GF-D8 (cell line): ENCODE data around the gene NOXRED1.
"Not testable (repeated sequence)": the region's sequence is repeated elsewhere in the genome, so short reads cannot be mapped to it uniquely, and the experiment has no call there.

ENCODE experiments used
- DNase-seq: peaks from one replicate; lab custom pipeline; 2025; lab: John Stamatoyannopoulos, UW

NOXRED1 gene

DNA sequence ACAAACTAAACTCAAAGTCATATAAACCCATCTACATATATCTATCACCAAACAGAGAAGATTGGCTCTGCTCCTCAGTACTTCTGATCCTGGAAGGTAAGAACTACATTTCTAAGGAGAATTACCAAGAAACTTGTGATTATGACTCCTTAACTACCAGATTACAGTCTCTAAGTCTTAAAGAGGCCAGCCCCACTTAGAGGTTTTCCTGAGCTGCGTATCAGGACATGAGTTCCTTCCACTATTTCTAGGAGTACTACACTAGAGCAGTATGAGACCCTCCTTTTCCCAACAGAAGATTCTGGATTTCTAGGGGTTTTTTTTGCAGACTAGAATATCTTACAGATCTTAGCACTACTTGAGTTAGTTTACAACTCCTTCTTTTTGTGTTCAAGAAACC, at the start of gene NOXRED1:
NOXRED1 (minus strand) TSS at position 101 of the 400 bp plus-strand sequence. CDS start 634 bp downstream, outside the sequence.
- no peak for DNase-seq

DNA sequence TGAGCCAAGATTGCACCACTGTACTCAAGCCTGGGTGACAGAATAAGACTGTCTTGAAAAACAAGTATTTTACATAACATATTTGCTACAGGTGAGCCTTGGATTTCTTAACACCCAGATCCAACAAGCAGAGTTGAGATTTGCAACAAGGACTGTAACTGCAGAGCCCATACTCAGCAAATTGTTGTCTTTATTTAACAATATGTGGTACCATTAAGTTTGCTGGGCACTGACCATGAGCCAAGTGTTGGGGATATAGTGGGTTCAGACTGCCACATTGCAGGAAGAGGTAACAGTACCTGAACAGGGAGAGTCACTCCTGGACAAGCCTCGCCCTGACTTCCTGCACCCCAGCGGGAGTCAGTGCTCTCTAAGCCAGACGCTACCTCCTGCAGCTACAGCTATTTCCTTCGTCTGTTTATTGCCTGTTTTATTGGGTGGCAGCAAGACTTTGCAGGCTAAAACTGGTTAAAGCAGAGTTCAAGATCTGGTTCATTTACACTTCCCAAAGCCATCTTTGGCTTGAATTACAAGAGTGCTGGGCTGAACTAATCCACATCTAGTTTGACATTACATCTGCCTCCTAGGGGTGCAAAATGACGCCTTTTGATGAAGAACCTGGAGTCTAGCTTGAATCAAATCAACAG, 47.0 kb upstream of the NOXRED1 start:
- no peak for DNase-seq

DNA sequence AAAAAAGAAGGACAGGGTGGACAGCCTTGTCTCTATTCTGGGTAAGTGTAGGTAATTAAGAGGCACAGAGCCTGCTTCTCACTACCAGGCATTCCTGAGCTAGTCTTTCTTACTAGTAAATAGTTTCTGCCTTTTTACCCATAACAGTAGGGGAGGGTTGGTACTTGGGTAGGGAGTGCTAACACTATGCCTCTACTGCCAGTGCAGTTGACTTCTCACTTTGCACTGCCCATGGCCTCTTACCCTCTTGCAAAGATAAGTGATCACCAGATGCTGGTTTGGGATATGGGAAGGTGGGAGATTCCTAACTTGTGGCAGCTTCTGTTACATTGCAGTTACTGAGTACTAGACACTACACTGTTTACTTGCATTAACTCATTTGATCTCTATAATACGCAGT, 46.2 kb upstream of the NOXRED1 start:
- DNase-seq: no peak

- DNase-seq: no peak
Measured at GRCh38 chr14:77469067-77469505, 45.8 kb upstream of the NOXRED1 start.

- DNase-seq: no peak
Measured at GRCh38 chr14:77467801-77468200, 44.5 kb upstream of the NOXRED1 start.

GRCh38 chr14:77459072-77459723, 35.9 kb upstream of the NOXRED1 start:
- peak; percentile 3 for DNase-seq

GRCh38 chr14:77458249-77458950, 35.1 kb upstream of the NOXRED1 start:
- DNase-seq: peak; percentile 33

DNA sequence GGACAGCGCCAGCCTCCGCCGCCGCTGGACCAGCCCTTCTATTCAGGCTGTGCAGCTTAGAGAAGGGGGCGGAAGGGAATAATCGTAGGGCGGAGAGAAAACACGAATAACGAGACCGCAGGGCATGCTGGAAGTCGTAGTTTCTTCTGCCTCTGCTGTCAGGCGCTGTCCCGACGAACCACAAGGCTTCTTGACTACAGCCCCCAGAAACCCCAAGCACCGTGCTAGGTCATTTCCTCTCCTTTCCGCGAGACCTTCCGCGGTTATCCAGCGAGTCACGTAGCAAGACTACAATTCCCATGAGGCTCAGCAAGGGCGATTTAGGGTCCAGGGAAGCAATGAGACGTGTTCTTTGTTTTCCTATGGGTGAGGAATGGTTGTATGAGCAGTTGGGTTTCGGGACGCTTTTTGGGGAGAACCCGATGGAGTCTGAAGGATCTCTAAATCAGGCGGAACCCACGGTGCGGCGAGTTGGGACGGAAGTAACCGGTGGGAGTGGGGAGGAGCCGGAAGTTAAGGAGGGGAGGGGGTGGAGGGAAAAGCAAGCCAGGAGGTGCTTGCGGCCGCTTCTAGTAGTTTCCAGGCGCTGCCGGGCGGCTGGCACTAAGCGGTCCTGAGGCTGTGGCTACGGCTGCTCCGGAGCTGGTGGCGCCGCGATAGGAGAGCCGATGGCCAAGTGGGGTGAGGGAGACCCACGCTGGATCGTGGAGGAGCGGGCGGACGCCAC, 34.4 kb upstream of the NOXRED1 start, which contains the start of the genes AHSA1 and VIPAS39:
AHSA1 (plus strand) TSS at position 572 of the 727 bp plus-strand sequence; CDS start at position 669, 97 bp downstream.
VIPAS39 (minus strand) TSS at position 80 of the 727 bp plus-strand sequence. CDS start 3,499 bp downstream, outside the sequence.
- DNase-seq: peak; percentile 92

DNA sequence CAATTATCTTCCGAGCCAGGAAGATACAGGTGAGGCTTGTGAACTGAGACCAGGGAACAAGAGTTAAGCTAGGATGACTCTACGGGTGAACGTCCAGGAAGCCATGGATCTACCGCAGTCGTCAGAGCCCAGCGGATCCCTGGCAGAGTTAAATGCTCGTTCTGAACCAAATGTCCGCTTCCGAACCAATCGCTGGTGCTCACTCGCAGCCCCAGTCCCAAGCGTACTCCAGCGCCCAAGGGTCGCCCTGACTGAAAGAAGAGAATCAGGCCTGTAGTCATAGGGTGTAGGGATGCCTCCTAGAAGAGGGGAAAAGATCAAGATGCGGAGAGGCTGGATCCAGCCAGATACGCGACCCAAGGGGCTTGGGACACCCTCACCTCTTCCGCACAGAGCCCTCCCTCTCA, 33.8 kb upstream of the NOXRED1 start:
- DNase-seq: no peak

DNA sequence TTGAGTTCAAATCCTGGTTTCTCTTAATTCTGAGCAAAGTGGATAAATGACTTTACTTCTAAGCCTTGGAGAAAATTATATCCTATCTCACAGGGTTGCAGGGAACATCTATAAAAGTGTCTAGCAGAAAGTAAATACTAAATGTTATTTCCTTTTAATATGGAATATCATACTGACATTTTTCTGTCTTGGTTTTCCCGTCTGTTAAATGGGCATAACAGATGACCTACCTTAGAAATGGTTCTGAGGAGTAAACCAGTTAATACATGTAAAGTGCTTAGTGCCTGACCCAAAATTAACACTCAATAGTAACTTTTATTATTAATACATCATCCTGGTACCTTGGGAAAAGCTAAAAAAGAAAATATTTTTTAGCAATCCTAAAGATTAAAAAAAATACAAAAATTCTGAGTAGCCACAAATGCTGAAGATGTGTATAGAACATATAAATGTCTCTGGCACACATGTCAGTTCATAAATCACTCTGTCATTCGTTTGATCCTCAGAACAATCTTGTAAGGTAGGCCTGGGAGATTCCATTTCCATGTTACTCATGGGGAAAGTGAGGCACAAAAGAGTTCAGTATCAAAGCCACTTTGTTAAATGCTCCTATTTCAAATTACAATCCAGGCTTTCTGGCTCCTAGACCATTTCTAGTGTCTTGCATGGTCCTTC, 32.8 kb upstream of the NOXRED1 start:
- no peak for DNase-seq

DNA sequence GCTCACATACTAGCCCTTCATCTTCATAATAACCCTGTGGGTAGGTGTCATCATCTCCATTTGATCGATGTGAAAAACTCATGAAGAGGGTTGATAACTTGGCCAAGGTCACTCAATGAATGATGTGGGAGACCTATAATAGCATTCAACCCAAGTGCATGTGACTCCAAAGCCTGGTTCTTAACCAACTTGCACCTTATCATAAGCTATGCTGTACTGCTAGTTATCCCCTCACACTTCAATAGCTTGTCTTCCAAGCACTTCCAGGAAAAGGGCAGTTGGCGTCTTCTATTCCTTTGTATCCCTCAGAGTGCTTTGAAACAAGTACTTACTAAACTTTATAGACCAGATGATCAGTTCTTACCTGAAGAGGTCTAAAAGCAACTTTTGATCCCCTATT, 18.9 kb upstream of the NOXRED1 start:
- no peak for DNase-seq

GRCh38 chr14:77439861-77440260, 16.5 kb upstream of the NOXRED1 start:
- DNase-seq: no peak

- DNase-seq: no peak
Measured at GRCh38 chr14:77438596-77438995, 15.3 kb upstream of the NOXRED1 start.

GRCh38 chr14:77436042-77436441, 12.7 kb upstream of the NOXRED1 start:
- DNase-seq: no peak

- no peak for DNase-seq
Measured at GRCh38 chr14:77426396-77426795, 3.1 kb upstream of the NOXRED1 start.

DNA sequence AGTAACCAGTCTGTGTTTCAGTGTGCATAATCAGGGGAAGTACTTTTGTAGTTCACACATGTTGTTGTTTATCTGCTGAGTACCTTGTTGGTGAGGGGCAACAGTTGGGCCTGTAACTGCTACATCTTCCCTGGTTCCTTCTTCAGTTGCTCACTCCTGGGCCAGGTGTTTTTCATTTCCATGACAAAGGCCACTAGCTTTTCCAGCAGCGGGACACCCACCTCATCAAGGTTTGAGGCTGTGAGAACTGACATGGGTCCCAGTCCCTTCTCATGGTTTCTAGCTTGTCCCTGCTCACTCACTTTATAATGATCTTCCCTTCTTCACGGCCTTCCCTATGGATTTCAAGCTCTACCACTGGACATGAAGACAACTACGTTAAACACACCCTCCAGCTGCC, 1.5 kb upstream of the NOXRED1 start:
- DNase-seq: no peak

DNA sequence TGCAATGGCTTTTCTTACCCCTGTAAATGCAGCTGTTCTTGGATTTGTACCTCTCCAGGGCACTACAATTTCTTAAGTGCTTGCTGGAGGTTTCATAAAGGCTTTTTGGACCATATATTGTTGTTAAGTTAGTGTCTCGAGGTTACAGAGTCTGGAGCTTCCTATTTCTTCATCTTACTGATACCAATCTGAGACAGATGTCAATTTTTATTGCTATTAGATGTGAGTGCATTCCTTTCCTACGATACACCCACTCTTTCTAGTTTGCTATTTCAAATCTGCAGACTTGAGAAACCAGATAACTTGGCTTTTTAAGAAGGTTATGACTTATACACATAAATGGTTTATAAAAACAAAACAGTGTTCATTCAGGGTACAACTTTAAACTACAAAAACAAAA, 2.1 kb downstream of the NOXRED1 start:
- DNase-seq: peak; percentile 66

DNA sequence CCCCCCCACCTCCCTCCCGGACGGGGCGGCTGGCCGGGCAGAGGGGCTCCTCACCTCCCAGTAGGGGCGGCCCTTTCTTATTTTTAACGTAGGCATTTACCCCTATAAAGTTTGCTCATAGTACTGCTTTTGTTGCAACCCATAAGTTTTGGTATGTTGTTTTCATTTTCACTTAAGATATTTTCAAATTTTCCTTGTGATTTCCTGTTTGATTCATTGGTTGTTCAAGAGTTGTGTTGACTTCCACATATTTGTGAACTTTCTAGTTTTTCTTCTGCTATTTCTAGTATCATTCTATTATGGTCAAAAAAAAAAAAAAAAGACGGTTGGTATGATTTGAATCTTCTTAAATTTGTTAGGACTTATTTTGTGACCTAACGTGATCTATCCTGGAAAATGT, 6.5 kb downstream of the NOXRED1 start:
- no peak for DNase-seq

DNA sequence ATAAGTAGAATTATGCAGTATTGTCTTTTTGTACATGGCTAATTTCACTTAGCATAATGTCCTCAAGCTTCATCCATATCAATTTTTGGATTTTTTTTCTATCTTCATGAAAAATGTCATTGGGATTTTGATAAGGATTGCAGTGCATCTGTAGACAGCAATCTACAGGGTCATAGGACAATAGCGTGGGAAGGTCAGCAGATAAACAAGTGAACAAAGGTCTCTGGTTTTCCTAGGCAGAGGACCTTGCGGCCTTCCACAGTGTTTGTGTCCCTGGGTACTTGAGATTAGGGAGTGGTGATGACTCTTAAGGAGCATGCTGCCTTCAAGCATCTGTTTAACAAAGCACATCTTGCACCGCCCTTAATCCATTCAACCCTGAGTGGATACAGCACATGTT, 7.2 kb downstream of the NOXRED1 start:
- not testable (repeated sequence) for DNase-seq

GRCh38 chr14:77415403-77416030, 7.8 kb downstream of the NOXRED1 start:
- DNase-seq: not testable (repeated sequence)

GRCh38 chr14:77409131-77409533, 14.2 kb downstream of the NOXRED1 start:
- no peak for DNase-seq
